Stimulated activated CD8-positive, alpha-beta memory T cell treated with anti-CD3 and anti-CD28 coated beads, Interleukin-12 subunit alpha, Interleukin-12 subunit beta, amount 100 ng/mL, for 24 hours (primary cell): ENCODE data around the gene ARHGAP42.

ENCODE experiments used
- DNase-seq: peaks from one replicate; pipeline ENCODE4 v3.0.0-alpha.2; 2020; ENCODE audit errors: extremely low read depth

Gene ARHGAP42

DNA sequence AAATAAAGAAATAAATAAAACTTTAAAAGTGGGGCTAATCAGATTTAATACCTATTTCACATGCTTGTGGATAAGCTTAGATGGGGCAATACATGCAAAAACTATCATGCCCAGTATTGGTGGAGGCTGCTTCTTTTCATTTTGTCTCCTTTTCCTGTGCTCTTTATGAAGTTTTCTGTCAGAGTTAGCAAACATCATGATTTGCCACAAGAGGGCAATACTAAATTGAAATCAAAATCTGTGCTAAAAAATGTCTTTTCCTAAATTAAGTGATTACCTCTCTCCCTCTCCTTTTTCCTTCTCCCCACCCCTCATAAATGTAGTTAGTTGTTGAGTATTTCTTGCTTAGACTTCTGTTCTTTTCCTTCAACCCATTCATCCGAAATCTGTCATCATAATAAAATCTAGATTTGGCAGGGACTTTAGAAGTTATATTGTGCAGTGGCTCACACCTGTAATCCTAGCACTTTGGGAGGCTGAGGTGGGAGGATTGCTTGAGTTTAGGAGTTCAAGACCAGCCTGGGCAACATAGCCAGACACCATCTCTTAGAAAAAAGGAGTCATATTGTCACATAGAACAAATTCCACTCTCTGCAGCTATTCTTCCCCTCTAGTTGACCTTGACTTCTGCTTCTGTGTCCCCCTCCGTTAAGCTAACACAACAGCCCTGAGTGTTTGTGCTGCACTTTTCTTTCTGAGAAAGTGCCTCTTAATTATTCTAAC, 4.7 kb upstream of the ARHGAP42 start:
- no peak for DNase-seq

DNA sequence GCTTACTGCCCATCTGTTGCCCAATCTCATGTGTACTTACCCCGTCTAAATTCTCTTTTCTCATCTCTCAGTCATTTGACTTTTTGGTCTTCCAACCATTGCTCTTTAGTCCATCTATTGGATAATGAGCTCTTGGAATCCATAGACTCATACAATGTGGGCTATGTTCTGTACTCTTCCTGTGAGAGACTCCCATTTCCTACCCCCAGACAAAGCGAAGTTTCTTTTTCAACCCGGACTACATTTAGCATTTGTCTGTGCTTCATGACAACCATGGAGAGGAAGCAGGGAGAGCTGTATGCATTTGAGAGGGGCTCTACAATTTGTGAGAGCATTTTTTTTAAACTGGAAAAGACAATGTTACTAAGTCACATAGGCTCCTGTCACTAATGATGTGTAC, 4.0 kb upstream of the ARHGAP42 start:
- DNase-seq: no peak

DNA sequence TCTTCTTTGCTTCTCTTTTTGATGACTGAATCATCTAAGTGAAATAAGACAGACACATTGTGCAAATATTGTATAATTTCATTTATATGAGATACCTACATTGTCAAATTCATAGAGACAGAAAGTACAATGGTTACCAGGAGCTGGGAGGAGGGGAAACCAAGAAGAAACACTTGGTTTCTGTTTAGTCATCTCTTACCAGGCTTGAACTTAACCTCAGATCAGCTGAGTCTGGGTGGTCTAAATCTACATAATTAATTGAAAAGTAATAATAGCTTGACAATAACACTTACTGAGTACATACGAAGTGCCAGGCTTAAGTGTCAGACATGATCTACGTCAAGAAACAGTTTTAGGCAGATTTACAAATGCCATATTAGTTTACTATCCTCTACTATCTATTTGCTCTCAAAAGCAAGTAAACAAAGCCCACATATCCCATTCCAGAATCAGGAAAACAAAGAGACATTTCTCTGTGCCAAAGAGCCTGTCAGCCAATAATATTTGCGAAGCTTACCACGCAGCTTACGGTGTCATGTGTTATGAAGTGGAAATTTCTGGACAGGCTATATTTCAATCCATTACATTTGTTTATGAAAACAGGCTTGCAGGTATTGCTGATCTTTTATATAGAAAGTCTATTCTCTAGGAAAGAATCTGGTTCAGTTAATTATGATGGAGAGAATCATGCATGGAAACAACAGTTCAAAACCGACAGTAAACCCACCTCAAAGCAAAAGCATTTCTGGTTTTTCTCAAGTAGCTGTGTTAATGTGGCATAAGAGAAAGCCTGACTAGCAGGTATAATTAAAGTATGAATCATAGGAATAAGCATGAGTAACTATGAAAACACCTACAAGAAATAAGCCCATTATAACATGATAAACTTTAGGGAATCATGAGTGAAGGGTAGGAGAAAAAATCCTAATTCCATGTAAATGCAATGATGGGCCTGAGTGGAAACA, 2.7 kb upstream of the ARHGAP42 start:
- no peak for DNase-seq

DNA sequence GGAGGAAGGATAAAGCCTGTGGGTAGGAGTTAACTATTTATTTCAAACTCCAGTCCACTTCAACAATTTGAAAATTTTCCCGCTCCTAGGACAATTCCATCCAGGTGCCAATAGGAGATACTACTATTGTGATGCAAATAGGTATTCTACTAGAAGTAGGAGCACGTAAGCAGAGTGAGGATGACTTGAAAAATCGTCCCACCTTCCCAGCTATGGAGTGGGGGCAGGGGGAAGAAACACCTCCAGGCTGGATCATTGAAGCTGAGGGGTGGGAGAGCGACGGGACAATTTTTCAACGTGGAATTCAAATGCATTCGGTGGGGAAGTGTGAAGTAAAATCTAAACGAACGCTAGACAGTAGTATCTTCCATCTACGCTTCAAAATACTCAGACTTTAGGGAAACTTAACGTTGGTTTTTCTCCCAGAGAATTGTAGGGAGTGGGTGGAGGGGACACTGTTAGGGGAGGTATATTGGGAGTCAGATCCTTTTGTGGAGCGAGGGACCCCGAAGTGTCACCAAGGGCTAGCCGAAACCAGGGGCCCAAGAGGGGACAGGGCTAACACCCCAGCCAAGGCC, 523 bp upstream of the ARHGAP42 start:
- DNase-seq: no peak

DNA sequence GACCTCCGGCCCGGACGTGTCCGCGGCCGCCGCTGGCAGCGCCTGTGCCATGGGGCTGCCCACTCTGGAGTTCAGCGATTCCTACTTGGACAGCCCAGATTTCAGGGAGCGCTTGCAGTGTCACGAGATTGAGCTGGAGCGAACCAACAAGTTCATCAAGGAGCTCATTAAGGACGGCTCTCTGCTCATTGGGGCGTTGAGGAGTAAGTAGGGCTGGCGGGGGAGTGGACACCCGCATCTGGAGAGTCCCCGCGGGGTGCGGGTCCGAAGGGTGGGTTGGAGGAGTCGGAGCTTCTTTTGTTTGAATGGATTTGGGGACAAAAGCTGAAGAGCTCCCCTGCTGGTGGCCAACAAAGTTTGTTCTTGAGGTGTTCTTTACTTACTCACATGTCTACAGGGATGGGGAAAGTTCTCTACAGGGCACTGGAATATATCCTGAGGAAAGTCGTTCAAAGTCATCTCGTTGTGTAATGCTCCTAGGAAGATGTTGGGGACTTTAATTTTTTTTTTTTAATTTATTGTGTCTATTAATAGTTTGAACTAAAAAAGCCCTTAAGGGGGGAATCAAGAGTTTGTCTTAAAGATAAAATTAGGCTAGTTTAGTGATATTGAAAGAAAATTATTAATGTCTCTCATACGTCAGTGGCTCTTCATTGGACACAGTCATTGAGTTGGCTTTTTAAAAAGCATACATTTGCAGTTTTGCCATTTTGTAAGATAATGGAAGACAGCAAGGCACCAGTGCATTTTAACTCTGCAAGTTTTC, 725 bp downstream of the ARHGAP42 start:
- DNase-seq: no peak

DNA sequence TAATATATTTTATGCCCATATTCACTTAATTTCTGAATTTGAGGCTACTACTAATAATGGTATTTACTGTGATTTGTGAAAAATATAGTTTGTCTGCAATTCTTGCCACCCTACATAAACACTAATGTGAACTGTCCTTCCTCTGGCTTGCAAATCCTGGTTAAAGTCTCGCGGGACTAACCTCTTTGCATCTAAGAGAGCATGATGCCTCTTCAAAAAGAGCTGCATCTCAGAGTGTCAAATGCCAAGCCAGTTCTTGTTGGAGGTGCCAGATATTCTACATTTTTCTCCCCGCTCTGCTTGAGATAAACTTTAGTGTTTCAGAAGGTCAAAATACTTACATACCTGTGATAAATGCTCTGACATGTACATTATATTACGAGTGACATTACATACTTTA, 2.1 kb downstream of the ARHGAP42 start:
- DNase-seq: no peak

DNA sequence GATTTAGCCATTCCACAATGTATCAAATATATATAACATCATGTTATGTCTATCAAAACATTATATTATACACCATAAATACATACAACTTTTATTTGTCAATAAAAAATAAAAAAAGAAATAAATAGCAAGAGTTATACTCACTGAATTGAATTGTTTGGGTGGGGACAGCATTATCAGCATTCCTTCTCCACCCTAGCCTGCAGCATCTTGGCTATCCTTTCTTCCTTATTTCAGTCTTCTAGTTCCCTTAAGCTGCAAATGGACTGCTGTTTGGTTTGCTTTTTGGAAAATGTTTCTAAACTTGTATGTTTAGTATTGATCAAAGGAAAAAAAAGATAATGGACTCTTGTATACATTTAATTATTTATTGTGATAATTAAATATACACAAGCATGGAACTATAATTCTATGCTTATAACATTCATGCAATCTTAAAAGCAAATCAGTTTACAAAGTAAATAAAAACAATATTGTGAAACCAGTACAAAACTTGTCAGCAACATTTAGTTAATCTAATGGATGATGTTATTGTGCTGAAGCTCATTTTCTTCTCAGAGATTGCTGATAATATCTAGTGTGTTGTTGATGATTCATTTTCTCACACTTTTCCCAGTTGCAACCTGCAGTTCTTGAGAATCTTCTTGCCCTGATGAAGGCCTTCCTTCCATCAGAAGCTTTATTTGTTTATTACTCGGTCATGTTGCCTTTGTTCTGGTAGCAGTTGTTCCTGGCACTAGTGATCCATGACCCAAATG, 5.0 kb downstream of the ARHGAP42 start:
- no peak for DNase-seq

DNA sequence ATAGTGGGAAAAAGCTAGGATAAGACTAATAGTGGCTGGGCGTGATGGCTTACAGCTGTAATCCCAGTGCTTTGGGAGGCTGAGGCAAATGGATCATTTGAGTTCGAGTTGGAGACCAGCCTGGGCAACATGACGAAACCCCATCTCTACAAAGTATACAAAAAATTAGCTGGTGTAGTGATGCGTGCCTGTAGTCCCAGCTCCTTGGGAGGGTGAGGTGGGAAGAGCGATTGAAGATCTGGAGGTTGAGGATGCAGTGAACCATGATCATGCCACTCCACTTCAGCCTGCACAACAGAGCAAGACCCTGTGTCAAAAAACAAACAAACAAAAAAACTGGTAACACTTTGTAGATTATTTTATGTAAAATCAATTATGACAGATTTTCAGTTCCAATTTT, 8.8 kb downstream of the ARHGAP42 start:
- no peak for DNase-seq

DNA sequence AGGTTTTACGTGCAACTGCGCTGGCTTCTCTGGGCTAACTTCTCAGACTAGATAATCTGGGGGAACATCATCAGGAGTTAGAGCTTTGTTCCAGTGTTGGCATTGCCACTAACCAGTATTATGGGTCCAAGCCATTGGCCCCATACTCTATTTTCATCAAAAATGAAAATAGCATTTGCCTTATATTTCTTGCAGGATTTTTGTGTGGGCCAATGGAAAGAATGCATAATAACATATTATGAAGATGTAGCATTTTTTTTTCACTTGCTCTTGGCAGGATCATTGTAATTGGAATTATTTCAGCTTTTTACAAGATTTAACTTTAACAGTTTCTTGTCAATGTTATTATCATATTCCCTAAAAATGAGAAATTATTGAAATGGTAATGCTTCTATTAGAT, 16.1 kb downstream of the ARHGAP42 start:
- no peak for DNase-seq

DNA sequence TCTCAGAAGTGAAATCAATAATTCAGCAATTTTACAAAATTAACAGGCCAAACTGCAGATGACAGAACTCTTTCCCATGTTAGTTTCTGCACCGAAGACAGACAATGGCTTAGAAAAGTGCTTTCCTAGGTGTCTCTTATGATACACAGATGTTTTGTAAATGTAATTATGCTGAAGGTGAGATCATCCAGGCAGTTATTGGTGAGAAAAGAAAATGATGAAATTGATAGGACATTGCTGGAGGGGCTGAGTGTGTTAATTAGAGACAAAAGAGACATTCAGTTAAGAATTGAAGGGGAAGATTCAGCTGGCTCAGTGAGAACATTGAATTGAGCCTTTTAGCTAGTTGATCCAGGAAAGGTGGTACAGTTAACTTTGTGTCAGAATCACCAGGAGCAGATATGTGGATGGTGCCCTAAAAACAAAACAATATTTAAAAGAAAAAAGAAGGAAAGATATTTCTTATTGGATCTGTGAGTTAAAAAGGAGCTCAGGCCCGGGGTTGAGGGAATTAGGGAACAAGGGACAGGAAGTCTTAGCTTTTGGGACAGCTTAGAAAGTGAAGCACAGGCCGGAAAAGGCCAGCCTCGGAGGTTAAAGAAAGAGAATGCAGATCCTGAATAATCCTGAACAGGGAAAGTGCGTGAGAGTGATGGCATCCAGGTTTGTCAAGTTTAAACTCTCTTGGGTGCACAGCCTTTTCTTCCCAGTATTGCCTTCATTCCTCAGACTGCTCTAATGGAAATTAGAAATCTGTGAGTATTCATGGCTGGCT, 16.9 kb downstream of the ARHGAP42 start:
- no peak for DNase-seq

DNA sequence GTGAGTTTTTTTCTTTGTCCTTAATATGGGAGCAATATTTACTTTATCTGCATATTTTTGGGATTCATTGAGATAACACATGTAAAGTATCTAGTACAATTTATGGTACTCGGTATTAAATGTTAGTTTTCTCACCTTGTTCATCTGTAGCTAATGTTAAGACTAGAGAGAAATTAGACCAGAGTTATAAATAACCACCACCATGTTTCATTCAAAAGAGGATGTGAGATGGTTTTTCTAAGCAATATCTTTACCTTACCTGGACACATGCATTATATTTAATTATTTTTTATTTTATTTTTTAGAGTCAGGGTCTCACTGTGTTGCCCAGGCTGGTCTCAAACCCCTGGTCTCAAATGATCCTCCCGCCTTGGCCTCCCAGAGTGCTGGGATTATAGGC, 18.4 kb downstream of the ARHGAP42 start:
- DNase-seq: no peak

DNA sequence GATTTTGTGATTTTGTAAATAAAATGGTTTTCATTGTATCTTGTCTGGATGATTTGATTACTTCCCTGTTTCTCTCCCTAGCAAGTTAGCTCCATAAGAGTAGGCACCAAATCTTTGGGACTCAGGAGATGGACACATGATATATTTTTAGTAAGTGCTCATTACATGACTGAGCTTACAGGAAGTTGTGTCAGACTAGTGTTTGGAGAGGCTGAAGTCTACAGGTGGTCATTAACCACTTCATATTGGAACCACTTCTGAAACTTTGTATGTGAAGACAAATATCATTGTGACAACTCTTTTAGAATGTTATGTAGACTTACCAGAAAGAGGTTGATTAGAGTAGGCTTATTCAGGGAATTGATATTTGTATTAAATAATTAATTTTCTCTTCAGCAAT, 19.1 kb downstream of the ARHGAP42 start:
- no peak for DNase-seq

DNA sequence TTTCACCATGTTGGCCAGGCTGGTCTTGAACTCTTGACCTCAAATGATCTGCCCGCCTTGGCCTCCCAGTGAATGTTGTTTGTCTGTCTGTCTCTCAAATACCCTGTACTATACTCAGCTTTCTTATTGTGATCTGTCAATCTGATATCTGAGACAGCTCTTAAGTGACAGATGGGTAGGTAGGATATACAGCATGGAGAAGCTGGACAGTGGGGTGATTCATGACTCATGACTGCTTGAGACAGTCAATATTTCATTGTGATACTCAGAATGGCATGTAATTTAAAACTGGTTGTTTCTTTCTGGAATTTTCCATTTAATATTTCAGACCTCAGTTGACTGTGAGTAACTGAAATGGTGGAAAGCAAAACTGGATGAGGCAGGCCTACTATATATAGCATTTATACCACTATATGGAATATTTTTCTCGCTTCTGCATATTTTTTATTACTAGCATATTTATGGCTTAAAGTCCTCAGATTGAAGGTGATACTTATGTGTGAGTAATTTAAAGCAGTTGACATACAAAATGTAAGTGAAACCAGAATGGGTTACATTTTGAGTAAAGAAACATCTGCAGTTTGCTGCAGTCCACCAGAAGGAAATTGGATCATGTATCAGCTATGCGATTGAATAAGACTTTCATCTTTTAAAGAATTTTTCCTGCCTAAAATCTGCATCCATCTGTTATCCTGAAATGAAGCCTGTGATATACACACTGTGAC, 22.3 kb downstream of the ARHGAP42 start:
- DNase-seq: no peak

DNA sequence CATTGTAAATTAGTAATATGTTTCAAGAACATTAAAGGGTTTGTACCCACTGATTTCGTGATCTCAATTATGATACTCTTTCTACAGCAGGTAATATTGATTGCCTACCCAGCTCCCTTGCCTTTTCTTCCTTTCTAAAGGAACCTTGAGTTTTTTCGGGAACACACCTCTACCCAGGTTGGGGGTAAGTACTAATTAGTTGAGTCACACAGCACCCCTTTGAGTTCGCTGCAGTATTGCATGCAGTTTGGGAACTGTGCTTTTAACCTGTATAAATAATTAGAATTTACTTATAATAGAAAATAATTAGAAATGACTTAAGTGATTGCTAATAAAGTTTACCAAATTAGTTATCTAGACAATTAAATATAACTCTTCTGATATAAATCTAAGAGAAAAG, 24.9 kb downstream of the ARHGAP42 start:
- no peak for DNase-seq

DNA sequence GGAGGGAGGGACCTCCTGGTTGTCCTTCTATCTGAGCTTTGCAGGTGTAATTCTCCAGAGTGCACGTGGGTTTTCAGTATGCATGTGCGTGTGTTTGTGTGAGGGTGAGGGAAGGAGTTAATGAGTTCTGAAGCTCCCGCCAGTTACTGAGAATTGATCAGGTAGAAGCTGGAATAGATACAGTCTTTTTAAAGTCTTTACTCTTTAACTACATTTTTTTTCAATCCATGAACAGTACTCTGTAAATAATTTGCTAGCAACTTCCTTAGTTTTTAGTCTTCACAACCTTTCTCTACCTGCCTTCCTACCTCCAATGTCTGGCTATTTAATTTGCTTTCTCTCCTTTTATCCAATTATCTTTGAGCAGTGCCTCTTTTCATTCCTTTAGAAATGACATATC, 25.5 kb downstream of the ARHGAP42 start:
- no peak for DNase-seq

DNA sequence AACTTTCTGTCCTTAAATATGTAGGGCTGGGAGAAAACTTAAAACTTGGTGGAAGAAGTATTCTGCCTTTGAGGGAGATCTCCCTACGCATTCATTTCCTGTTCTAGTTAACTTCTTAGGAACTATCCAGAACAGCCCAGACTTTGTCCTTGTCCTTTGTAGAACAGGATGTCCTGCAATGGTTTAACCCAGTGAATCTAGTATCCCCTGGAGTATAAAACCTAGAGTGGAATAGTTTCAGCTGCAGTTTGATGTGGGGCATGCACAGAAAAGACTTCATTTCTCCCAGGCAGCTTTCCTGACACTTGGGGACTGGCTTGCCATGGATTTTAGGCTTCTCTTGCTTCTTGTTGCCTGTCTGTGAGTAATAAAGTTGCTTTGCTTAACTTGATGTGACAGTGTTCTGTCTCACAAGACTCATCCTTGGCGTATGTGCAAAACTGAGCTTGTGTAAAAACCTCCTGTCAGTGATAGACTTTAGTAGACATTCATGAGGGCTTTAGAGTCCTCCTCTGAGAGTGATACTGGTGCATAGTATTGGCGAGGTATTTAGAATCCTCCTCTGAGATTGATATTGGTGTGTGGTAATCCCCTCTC, 28.2 kb downstream of the ARHGAP42 start:
- DNase-seq: no peak

DNA sequence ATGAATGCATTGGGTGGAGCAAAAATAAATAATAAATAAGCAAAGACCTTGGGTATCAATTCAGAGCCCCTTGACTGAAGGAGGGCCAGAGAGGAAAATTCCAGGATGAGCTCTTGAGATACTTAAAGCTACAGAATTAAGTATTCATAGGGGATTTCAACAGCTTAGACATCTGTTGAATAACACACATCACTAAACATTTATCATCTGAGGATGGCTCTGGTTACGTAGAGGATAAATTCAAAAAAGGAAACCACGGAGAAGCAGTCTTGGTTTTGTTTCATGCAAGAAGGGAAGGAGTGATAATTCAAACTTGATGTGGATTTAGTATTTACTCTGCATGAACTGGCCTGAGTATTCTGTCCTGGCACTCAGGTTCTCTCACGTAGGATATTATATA, 29.8 kb downstream of the ARHGAP42 start:
- no peak for DNase-seq

DNA sequence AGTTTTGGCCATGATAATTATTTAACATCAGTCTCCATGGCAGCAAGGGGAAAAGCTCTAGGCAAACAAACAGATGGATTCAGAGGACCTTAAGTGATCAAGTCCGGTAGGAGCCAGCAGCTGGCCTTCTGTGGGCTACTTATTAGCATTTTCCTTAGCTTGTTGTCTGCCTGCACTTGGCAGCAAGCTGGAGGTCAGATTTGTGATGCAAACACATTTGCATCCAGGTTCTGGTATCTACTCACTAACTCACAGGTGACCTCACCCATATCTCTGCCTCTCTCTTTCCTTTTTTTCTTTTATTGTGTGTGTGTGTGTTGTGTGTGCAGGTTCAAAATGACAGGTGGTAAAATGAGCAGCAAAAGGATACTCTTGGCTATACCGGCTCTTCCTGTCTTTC, 32.3 kb downstream of the ARHGAP42 start:
- no peak for DNase-seq

DNA sequence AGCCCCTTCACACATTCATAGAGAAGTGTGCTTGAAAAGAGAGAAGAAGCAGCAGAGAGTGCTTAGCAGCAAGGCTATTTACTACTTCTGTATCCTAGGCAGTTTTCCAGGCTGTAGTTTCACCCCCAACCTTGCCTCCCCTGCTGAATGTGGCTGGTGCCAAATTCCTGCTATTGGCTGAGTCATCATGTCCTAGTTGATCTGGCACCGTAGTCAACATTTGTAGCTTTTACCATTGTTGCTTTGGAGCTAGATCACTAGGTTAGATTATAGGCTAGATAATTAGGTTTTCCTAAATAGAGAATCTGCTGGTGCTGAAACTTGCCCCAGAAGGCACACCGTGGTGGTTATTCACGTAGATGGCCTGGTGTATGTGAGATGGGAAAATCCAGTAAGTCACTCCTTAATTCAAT, 32.7 kb downstream of the ARHGAP42 start:
- no peak for DNase-seq
